Brain microvascular endothelial cell (primary cell): Measurements from ENCODE around the gene HERC6.
"Not testable (repeated sequence)": the region's sequence is repeated elsewhere in the genome, so short reads cannot be mapped to it uniquely, and the experiment has no call there.

ENCODE experiments used
- DNase-seq: peaks from one replicate; pipeline ENCODE4 v3.0.0-alpha.2; 2020
- H3K27ac ChIP-seq: fragments of 250-450 bp; sonication (Bioruptor Pico); 2 replicates; pipeline ENCODE4 v1.5.1; 2020; ENCODE audit warnings: mild to moderate bottlenecking, moderate library complexity
- H3K27me3 ChIP-seq: fragments of 250-450 bp; sonication (Bioruptor Pico); replicated peaks from 2 replicates; pipeline ENCODE4 v1.5.1; 2020; ENCODE audit warnings: mild to moderate bottlenecking
- H3K36me3 ChIP-seq: fragments of 250-450 bp; sonication (Bioruptor Pico); replicated peaks from 2 replicates; pipeline ENCODE4 v1.5.1; 2020; ENCODE audit warnings: mild to moderate bottlenecking
- H3K4me3 ChIP-seq: 2 replicates; pipeline ENCODE4 v1.5.1; 2011; ENCODE audit warnings: low read depth, mild to moderate bottlenecking, control low read depth, low read length, moderate library complexity
- CTCF ChIP-seq: IDR thresholded peaks from 2 replicates; pipeline ENCODE4 v1.5.1; 2011; ENCODE audit warnings: low read depth, mild to moderate bottlenecking, moderate library complexity, low read length, control low read depth, inconsistent platforms; ENCODE audit errors: missing control alignments
- in situ Hi-C: cut with HindIII; loops from 2 replicates; pipeline ENCODE4 v1.10.0; 2017; ENCODE audit warnings: low sequenced_read_pairs, low pct_ligation_motif_present

HERC6 gene

GRCh38 chr4:88418411-88418810 is 39.8 kb downstream of the HERC6 start:
- in situ Hi-C loops, result no loop called here
- no peak overlapping the region for H3K27ac ChIP-seq
- no peak for DNase-seq
- H3K4me3 ChIP-seq, result no peak overlapping the region
- TF ChIP-seq CTCF, result no peak
- no peaks in the 10 kb centered on the region for H3K27me3 ChIP-seq
- no peaks in the 10 kb centered on the region for H3K36me3 ChIP-seq

GRCh38 chr4:88419874-88420273 is 41.2 kb downstream of the HERC6 start:
- Histone ChIP-seq H3K27me3 (no peaks in the 10 kb centered on the region), H3K27ac (no peak overlapping the region), H3K36me3 (no peaks in the 10 kb centered on the region), H3K4me3 (no peak overlapping the region)
- TF ChIP-seq CTCF, result no peak
- no peak for DNase-seq
- in situ Hi-C loops, result no loop called here

- no peak for TF ChIP-seq CTCF
- H3K27ac ChIP-seq, result no peak overlapping the region
- H3K4me3 ChIP-seq, result no peak overlapping the region
- H3K27me3 ChIP-seq, result no peaks in the 10 kb centered on the region
- no peak for DNase-seq
- H3K36me3 ChIP-seq, result no peaks in the 10 kb centered on the region
- in situ Hi-C loops, result no loop called here
These were observed 42.2 kb downstream of the HERC6 start for GRCh38 chr4:88420844-88421243.

- DNase-seq, result no peak
- Histone ChIP-seq H3K27me3 (no peaks in the 10 kb centered on the region), H3K4me3 (no peak overlapping the region), H3K36me3 (no peaks in the 10 kb centered on the region), H3K27ac (no peak overlapping the region)
- in situ Hi-C loops, result no loop called here
- no peak for TF ChIP-seq CTCF
These were observed 43.8 kb downstream of the HERC6 start for GRCh38 chr4:88422403-88422802.

- Histone ChIP-seq H3K4me3 (no peak overlapping the region), H3K27ac (no peak overlapping the region), H3K27me3 (no peaks in the 10 kb centered on the region), H3K36me3 (no peaks in the 10 kb centered on the region)
- no peak for TF ChIP-seq CTCF
- DNase-seq, result no peak
- in situ Hi-C loops, result no loop called here
These were observed 50.7 kb downstream of the HERC6 start for GRCh38 chr4:88429401-88429800.

- Histone ChIP-seq H3K4me3 (no peak overlapping the region), H3K36me3 (no peaks in the 10 kb centered on the region), H3K27me3 (no peaks in the 10 kb centered on the region), H3K27ac (no peak overlapping the region)
- TF ChIP-seq CTCF, result no peak
- no peak for DNase-seq
- in situ Hi-C loops, result no loop called here
These were observed 57.5 kb downstream of the HERC6 start for GRCh38 chr4:88435987-88436693.

GRCh38 chr4:88437873-88438272 is 59.2 kb downstream of the HERC6 start:
- H3K27ac ChIP-seq, H3K27me3 ChIP-seq, H3K36me3 ChIP-seq, DNase-seq, H3K4me3 ChIP-seq, in situ Hi-C loops: not testable (repeated sequence)
